ENCODE data around the gene YIPF3. TPM values are rescaled to one million over a fixed set of nuclear protein-coding genes. Genes with fewer than 3 reads are reported as not detected.
A peak's percentile ranks its signal among the peaks of the same experiment; 100 is the strongest.
"Not testable (repeated sequence)": the region's sequence is repeated elsewhere in the genome, so short reads cannot be mapped to it uniquely, and the experiment has no call there.

Gene YIPF3
- total RNA-seq (145 and 195 TPM in 2 replicates), polyA plus RNA-seq (123 and 134 TPM in 2 replicates)

- peak; percentile 98 to 99 for DNase-seq (ENCODE audit: low read depth in 1 of 2, low spot score in 1 of 2)
- no peaks in the 10 kb centered on the region for H3K27me3 ChIP-seq
- no peak for TF ChIP-seq CTCF (IDR thresholded peaks at IDR 0.05; ENCODE audit: low read depth, low read length)
- peak within 1 kb of the TSS; percentile 91 for H3K27ac ChIP-seq
- H3K4me3 ChIP-seq: peak within 1 kb of the TSS; percentile 86
- H3K9me3 ChIP-seq (ENCODE audit: low read depth): no peaks in the 10 kb centered on the region
- H3K4me1 ChIP-seq (ENCODE audit: low read depth): peaks cover 9% of the 10 kb centered on the region
- peaks cover 51% of the 10 kb centered on the region for H3K36me3 ChIP-seq
Observed at GRCh38 chr6:43516697-43517504, at the start of gene YIPF3, which contains the start of gene POLR1C. Gene YIPF3 (minus strand): TSS chr6:43516926. CDS start chr6:43516807, 119 bp downstream. Gene POLR1C (plus strand): TSS chr6:43517089. CDS start chr6:43517110, 21 bp downstream.

- no peak for TF ChIP-seq CTCF (IDR thresholded peaks at IDR 0.05; ENCODE audit: low read depth, low read length)
- DNase-seq (ENCODE audit: low read depth in 1 of 2, low spot score in 1 of 2): no peak
- no peaks in the 10 kb centered on the region for H3K9me3 ChIP-seq (ENCODE audit: low read depth)
- H3K4me3 ChIP-seq: no peak overlapping the region
- no peaks in the 10 kb centered on the region for H3K27me3 ChIP-seq
- no peak overlapping the region for H3K27ac ChIP-seq
- H3K4me1 ChIP-seq (ENCODE audit: low read depth): no peaks in the 10 kb centered on the region
- H3K36me3 ChIP-seq: peaks cover 83% of the 10 kb centered on the region
Observed at GRCh38 chr6:43559328-43559727, 42.6 kb upstream of the YIPF3 start.

GRCh38 chr6:43557620-43558019 lies 40.9 kb upstream of the YIPF3 start:
- not testable (repeated sequence) for H3K4me1 ChIP-seq (ENCODE audit: low read depth); H3K27me3 ChIP-seq; H3K4me3 ChIP-seq; DNase-seq (ENCODE audit: low read depth in 1 of 2, low spot score in 1 of 2); H3K9me3 ChIP-seq (ENCODE audit: low read depth); H3K27ac ChIP-seq
- H3K36me3 ChIP-seq: peaks cover 78% of the 10 kb centered on the region

GRCh38 chr6:43547222-43547621 lies 30.5 kb upstream of the YIPF3 start:
- H3K27me3 ChIP-seq: no peaks in the 10 kb centered on the region
- DNase-seq (ENCODE audit: low read depth in 1 of 2, low spot score in 1 of 2): no peak
- no peak for TF ChIP-seq CTCF (IDR thresholded peaks at IDR 0.05; ENCODE audit: low read depth, low read length)
- H3K27ac ChIP-seq: no peak overlapping the region
- peaks cover 81% of the 10 kb centered on the region for H3K36me3 ChIP-seq
- H3K4me3 ChIP-seq: no peak overlapping the region
- H3K9me3 ChIP-seq (ENCODE audit: low read depth): no peaks in the 10 kb centered on the region
- no peaks in the 10 kb centered on the region for H3K4me1 ChIP-seq (ENCODE audit: low read depth)

- Histone ChIP-seq H3K27ac (no peak overlapping the region), H3K9me3 (ENCODE audit: low read depth) (no peaks in the 10 kb centered on the region), H3K4me1 (ENCODE audit: low read depth) (no peaks in the 10 kb centered on the region), H3K36me3 (peaks cover 56% of the 10 kb centered on the region), H3K4me3 (no peak overlapping the region), H3K27me3 (no peaks in the 10 kb centered on the region)
- TF ChIP-seq CTCF (IDR thresholded peaks at IDR 0.05; ENCODE audit: low read depth, low read length): no peak
- DNase-seq (ENCODE audit: low read depth in 1 of 2, low spot score in 1 of 2): no peak
Observed at GRCh38 chr6:43544461-43544860, 27.7 kb upstream of the YIPF3 start.

GRCh38 chr6:43541774-43542471 lies 25.2 kb upstream of the YIPF3 start:
- no peak overlapping the region for H3K27ac ChIP-seq

More at GRCh38 chr6:43541774-43542471, 25.2 kb upstream of the YIPF3 start:
- Histone ChIP-seq H3K4me3 (no peak overlapping the region), H3K27me3 (no peaks in the 10 kb centered on the region), H3K9me3 (ENCODE audit: low read depth) (no peaks in the 10 kb centered on the region), H3K4me1 (ENCODE audit: low read depth) (no peaks in the 10 kb centered on the region), H3K36me3 (peaks cover 44% of the 10 kb centered on the region)
- TF ChIP-seq CTCF (IDR thresholded peaks at IDR 0.05; ENCODE audit: low read depth, low read length): no peak
- no peak for DNase-seq (ENCODE audit: low read depth in 1 of 2, low spot score in 1 of 2)
